Stimulated activated CD8-positive, alpha-beta memory T cell treated with anti-CD3 and anti-CD28 coated beads, Interleukin-7, amount 100 ng/mL, for 4 hours (primary cell): ENCODE measurements around the gene DLK2.
A peak's percentile ranks its signal among the peaks of the same experiment; 100 is the strongest.
"Not testable (repeated sequence)": the region's sequence is repeated elsewhere in the genome, so short reads cannot be mapped to it uniquely, and the experiment has no call there.

Experiments used
- DNase-seq, 2 donors: peaks; one replicate each; pipeline ENCODE4 v3.0.0-alpha.2; 2020; ENCODE audit warnings: low read depth in 2 of 2

The DLK2 gene

DNA sequence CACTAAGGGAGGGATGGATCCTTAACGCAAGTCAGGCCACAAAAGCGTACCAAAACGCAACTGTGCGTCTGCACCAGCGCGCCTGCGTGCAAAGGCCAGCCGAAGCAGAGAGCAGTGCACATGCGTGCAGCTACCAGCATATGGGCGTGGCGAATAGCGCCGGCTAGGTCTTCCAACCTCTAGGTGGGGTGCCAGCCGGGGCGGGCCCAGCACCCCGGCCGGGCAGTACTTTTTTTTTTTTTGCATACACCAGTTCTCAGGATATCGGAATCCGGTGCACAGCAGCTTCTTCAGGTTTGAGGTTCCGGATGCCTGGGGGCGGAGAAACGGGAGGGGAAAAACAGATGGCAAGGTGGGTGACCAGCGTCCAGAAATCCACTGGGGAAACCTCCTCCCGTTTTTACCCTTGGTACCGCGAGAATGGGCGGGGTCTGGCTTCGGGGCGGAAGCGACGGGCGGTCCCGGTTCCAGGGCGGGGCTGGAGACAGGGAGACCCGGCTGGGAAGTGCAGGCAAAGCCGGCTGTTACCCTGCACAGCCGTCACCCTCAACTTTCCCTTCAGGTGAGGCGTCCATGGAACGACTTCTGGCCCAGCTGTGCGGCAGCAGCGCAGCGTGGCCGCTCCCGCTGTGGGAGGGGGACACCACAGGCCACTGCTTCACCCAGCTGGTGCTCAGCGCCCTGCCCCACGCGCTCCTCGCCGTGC is 27.8 kb downstream of the DLK2 start, which contains the start of gene ABCC10:
Gene ABCC10 (plus strand): TSS at position 136 of the 706 bp plus-strand sequence. CDS start 438 bp downstream, at position 574.
- DNase-seq = peak; percentile 88 to 90

GRCh38 chr6:43426928-43427405 is 28.4 kb downstream of the DLK2 start:
- no peak for DNase-seq

DNA sequence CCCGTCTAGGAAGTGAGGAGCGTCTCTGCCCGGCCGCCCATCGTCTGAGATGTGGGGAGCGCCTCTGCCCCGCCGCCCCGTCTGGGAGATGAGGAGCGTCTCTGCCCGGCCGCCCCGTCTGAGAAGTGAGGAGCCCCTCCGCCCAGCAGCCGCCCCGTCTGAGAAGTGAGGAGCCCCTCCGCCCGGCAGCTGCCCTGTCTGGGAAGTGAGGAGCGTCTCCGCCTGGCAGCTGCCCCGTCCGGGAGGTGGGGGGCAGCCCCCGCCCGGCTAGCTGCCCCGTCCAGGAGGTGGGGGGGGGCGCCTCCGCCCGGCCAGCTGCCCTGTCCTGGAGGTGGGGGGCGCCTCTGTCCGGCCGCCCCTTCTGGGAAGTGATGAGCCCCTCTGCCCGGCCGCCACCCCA is 30.3 kb downstream of the DLK2 start:
- not testable (repeated sequence) for DNase-seq

DNA sequence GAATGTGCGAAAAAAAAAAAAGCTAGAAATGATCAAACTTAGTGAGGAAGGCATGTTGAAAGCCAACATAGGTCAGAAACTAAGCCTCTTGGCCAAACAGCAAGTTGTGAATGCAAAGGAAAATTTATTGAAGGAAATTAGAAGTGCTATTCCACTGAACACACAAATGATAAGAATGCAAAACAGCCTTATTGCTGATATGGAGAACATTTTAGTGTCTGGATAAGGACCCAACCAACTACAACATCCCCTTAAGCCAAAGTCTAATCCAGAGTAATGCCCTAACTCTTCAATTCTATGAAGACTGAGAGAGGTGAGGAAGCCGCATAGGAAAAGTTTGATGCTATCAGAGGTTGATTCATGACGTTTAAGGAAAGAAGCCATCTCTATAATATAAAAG is 33.5 kb downstream of the DLK2 start:
- DNase-seq = no peak

- no peak for DNase-seq
Measured at GRCh38 chr6:43420012-43420709, 35.2 kb downstream of the DLK2 start.

- DNase-seq = no peak
Measured at GRCh38 chr6:43416935-43417334, 38.4 kb downstream of the DLK2 start.

GRCh38 chr6:43415275-43415674 is 40.1 kb downstream of the DLK2 start:
- DNase-seq = not testable (repeated sequence)

- DNase-seq = no peak
Measured at GRCh38 chr6:43413002-43413401, 42.3 kb downstream of the DLK2 start.

- no peak for DNase-seq
Measured at GRCh38 chr6:43412541-43412940, 42.8 kb downstream of the DLK2 start.

DNA sequence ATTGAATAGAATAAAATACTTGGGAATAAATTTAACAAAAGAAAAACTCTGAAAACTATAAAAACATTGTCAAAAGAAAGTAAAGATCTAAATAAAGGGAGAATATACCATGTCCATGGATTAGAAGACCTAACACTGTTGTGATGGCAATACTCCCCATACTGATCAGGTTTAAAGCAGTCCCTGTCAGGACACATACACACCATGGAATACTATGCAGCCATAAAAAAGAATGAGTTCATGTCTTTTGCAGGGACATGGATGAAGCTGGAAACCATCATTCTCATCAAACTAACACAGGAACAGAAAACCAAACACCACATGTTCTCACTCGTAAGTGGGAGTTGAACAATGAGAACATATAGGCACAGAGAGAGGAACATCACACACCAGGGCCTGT is 44.6 kb downstream of the DLK2 start:
- not testable (repeated sequence) for DNase-seq

- DNase-seq = no peak
Measured at GRCh38 chr6:43408259-43408658, 47.1 kb downstream of the DLK2 start.

- no peak for DNase-seq
Measured at GRCh38 chr6:43407296-43407695, 48.1 kb downstream of the DLK2 start.

DNA sequence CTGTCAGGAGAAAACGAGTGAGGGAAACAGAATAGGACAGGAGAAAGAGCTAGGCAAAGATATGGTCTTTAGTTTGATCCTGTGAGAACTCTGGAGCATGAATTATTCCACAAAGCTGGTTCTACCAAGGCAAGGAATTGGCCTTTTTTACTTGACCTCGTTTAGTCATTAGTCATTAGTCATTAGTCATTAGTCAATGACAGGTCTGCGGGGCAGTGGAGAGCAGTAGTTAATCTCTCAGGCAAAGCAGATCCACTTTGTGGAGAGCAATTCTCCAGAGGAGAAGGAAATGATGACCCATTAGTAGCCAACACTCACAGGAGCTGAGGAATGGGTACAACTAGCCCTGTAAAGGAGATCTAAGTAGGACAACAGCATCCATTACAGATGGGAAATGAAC is 50.0 kb downstream of the DLK2 start:
- no peak for DNase-seq

DNA sequence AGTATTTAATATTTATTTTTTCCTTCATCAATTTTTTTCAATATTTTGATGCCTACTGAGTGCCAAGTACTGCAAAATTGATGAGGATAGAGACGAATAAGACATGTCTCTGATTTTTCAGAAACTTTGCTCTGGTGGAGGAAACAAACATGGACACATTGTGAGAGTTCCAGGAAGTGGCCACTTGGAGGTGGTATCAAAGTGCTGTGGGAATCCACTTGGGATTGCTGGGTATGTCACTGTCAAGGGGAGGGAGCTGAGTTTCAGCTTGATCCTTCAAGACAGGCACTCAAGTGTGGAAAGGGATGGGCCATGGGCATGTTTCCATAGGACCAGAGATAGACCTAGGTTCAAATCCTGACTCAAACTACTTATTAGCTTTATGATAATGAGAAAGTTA is 52.5 kb downstream of the DLK2 start:
- DNase-seq = no peak

DNA sequence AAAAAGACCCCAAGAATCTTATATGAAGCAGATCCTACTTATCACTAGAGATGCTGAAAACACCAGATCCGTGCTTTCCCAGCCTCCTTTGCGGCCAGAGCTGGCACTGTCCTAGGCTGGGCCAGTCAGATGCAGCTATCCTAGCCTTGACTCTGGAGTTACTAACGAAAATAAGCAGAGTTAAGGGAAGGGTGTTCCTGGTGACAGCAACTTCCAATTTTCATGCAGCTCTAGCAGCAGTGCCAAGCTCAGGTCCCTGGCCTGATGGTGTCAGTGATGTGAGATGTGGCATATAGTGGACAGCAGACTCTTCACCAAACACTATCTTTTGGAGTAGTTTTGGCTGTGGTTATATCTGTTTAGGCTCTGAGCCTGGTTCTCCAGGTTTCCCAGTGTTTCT is 53.6 kb downstream of the DLK2 start:
- no peak for DNase-seq
